SK-N-MC (cell line): Measurements from ENCODE around the gene COL18A1.

Experiments used
- EZH2 ChIP-seq: fragments of 200-600 bp; sonication (generic); IDR thresholded peaks from one replicate; pipeline ENCODE4 v1.6.1; 2017; ENCODE audit warnings: antibody characterized with exemption
- FOXP2 ChIP-seq: optimal IDR thresholded peaks from 2 replicates; pipeline ENCODE3; 2011; ENCODE audit warnings: mild to moderate bottlenecking, moderate library complexity; ENCODE audit not compliant: insufficient read depth; ENCODE audit errors: extremely low read length, control extremely low read depth
- POLR2AphosphoS5 ChIP-seq: IDR thresholded peaks from 2 replicates; pipeline ENCODE4 v1.6.1; 2012; ENCODE audit warnings: mild to moderate bottlenecking, low read depth, low read length, borderline replicate concordance

DNA sequence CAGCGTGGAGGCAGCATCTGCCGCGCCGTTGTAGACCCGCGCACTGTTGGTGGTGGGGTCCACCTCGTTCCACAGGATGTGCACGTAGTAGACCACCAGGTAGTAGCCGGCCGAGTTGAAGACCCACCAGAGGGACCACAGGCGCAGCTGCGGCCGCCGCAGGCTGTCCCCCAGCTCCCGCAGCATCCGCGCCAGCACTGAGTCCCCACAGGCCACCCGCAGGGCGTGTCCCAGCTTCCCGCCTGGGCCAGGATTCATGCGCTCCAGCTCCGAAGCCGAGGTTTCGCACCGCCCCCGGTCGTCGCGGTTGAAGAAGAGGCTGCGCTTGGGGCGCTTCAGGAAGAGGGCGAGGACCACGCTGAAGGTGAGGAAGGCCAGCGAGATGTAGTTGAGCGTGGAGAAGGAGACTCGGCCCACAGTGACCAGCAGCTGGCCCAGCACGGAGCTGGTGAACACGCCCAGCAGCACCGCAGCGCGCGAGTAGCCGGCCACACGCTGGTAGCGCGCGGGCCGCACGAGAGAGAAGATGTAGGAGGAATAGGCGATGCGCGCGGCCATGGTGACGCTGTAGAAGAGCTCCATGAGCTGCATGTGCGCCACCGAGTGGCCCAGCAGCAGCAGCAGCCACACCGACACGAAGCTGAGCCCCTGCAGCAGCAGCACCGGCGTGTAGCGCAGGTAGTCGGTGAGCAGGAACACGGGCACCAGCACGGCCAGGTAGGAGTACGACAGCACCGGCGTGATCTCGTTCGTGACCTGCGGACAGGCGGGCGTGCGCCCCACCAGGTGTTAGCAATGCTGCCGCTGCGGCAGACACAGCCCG is 126.6 kb downstream of the COL18A1 start:
- no peak for TF ChIP-seq POLR2AphosphoS5
- TF ChIP-seq EZH2 = no peak
- TF ChIP-seq FOXP2 = no peak
